GM21381 (cell line): ENCODE data around the gene CMAS.

Experiments
- ATAC-seq: cut with Tn5 transposase; IDR thresholded peaks from one replicate; pipeline ENCODE4 v1.9.1; 2021; ENCODE audit warnings: mild to moderate bottlenecking, moderate library complexity; ENCODE audit not compliant: unreplicated experiment

CMAS gene

DNA sequence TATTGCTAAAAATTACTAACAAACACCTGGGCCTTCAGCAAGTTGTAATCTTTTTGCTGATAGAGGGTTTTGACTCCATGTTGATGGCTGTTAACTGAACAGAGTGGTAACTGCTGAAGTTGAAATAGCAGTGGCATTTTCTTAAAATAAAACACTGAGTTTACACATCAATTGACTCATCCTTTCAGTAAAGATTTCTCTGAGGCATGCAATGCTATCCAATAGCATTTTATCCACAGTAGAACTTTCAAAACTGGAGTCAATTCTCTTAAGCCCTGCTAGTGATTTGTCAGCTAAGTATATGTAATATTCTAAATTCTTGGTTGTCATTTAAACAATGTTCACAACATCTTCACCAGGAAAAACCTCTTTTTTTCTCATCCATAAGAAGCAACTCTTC, 59.5 kb downstream of the CMAS start:
- no peak for ATAC-seq

- no peak for ATAC-seq
Measured at GRCh38 chr12:22110176-22110575, 64.2 kb downstream of the CMAS start.
